Measurements from ENCODE around the gene AEBP2.
A peak's percentile ranks its signal among the peaks of the same experiment; 100 is the strongest.
"Not testable (repeated sequence)": the region's sequence is repeated elsewhere in the genome, so short reads cannot be mapped to it uniquely, and the experiment has no call there.

Gene AEBP2, protein sequence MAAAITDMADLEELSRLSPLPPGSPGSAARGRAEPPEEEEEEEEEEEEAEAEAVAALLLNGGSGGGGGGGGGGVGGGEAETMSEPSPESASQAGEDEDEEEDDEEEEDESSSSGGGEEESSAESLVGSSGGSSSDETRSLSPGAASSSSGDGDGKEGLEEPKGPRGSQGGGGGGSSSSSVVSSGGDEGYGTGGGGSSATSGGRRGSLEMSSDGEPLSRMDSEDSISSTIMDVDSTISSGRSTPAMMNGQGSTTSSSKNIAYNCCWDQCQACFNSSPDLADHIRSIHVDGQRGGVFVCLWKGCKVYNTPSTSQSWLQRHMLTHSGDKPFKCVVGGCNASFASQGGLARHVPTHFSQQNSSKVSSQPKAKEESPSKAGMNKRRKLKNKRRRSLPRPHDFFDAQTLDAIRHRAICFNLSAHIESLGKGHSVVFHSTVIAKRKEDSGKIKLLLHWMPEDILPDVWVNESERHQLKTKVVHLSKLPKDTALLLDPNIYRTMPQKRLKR

DNA sequence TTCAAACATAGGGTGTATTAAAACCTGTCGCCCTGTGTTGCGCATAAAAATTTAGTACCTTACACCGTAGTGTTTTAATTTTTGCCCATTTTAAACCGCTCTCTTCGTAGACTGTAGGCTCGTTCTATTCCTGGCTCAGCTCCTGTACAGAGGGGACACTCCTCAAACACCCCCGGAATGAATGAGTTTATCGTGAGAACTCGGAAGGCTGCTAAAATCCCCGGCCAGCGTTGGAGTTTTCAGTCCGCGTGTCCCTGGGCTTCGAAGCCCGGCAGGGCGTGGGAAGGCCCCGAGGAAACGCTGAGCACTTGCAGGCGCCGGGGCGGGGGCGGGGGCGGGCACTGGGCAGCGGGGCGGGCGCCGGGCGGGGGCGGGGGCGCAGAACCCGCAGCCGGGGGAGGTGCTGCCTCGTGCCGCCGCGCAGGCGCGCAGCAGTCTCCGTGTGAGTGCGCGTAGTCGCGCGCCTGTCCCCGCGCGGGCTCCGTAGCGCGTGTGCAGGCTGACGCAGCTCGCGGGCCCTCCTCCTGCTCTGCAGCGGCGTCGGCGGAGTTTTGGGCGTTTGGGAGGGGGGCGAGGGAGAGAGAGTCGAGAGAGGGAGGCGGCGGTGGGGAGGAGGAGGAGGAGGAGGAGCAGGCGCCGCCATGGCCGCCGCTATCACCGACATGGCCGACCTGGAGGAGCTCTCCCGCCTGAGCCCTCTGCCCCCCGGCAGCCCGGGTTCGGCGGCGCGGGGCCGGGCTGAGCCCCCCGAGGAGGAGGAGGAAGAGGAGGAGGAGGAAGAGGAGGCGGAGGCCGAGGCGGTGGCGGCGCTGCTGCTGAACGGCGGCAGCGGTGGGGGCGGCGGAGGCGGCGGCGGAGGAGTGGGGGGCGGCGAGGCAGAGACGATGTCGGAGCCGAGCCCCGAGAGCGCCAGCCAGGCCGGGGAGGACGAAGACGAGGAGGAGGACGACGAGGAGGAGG lies at the start of gene AEBP2:
TSS of gene AEBP2 (plus strand) at position 434 of the 960 bp plus-strand sequence. CDS start at position 642, 208 bp downstream.
- no peak for TF ChIP-seq ZFX (IDR thresholded peaks at IDR 0.05; ENCODE audit: borderline replicate concordance)
- TF ChIP-seq, protein P1, sequence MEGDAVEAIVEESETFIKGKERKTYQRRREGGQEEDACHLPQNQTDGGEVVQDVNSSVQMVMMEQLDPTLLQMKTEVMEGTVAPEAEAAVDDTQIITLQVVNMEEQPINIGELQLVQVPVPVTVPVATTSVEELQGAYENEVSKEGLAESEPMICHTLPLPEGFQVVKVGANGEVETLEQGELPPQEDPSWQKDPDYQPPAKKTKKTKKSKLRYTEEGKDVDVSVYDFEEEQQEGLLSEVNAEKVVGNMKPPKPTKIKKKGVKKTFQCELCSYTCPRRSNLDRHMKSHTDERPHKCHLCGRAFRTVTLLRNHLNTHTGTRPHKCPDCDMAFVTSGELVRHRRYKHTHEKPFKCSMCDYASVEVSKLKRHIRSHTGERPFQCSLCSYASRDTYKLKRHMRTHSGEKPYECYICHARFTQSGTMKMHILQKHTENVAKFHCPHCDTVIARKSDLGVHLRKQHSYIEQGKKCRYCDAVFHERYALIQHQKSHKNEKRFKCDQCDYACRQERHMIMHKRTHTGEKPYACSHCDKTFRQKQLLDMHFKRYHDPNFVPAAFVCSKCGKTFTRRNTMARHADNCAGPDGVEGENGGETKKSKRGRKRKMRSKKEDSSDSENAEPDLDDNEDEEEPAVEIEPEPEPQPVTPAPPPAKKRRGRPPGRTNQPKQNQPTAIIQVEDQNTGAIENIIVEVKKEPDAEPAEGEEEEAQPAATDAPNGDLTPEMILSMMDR (IDR thresholded peaks at IDR 0.05) = no peak
- H3K27ac ChIP-seq = peak within 1 kb of the TSS; percentile 86

DNA sequence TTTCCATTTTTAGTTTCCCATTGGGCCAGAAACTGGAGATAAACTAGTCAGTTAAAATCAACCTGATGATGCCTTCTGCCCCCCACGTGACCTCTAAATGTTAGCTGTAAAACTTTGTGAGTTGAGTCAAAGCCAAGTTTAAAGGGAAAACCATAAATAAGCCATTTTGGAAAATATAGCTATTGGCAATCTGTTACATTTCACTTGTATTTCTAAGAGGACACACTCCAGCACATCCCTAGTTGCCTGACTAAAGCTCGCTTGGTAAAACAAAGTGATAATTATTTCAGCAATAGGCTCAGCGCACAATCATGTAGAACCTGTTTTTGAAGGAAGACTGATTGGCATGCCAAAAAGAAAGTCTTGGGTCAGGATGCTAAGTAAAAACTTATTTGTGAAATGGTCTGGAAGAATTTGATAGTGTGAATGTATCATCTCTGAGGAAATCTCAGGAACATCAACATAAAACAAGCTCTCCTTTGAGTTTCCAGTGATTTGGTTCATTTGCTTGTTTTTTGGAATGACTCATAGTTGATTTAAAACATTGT lies 49.2 kb upstream of the AEBP2 start:
- TF ChIP-seq ZFX (IDR thresholded peaks at IDR 0.05; ENCODE audit: borderline replicate concordance) = no peak
- TF ChIP-seq, protein P1 (IDR thresholded peaks at IDR 0.05) = no peak
- no peak overlapping the region for H3K27ac ChIP-seq

DNA sequence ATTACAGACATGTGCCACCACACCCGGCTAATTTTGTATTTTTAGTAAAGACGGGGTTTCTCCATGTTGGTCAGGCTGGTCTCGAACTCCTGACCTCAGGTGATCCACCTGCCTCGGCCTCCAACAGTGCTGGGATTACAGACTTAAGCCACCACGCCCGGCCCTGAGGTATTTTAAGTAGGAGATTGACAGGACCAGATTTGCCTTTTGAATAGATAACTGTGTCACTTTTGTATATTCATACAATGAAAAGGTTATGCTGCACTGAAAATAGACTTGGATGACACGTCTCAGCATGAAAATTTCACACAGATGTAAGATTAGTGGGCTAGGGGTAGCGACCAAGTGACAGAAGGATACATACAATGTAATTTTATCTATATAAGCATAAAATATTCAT lies 46.6 kb upstream of the AEBP2 start:
- H3K27ac ChIP-seq = not testable (repeated sequence)

DNA sequence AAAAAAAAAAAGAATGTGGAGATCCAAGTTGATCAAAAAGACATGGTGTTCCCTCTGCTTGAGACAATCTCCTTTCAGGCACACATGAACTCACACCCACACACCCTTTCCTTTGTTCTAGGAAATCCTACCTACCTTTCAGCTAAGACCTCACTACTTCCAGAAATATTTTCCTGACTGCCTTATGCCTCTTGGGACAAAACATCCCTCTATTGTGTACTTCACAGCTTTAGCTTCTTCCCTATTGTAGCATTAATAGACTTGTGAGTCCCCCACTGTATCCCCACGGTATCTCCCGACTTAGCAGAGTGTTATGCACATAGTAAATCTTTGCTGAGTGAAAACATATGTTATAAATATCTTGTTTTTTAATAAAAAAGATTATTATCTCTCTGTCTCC lies 44.9 kb upstream of the AEBP2 start:
- TF ChIP-seq, protein P1 (IDR thresholded peaks at IDR 0.05) = no peak
- no peak for TF ChIP-seq ZFX (IDR thresholded peaks at IDR 0.05; ENCODE audit: borderline replicate concordance)
- no peak overlapping the region for H3K27ac ChIP-seq

DNA sequence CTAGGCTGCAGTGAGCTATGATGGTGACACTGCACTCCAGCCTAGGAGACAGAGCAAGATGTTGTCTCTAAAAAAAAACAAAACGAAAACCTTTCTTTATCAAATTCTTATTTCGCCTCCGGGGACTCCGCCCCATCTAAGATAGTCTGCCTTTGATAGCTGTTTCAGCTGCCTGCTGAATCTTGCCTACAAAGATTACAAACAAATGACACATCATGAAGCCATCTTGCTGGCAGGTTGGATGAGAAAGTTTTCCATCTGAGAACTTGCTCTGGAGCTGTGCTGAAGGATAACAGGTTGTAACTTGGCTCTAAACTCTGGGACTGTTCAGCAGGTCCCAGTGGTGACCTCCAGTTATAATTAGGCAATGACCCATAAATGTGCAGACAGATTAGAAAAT lies 41.8 kb upstream of the AEBP2 start:
- no peak overlapping the region for H3K27ac ChIP-seq
- no peak for TF ChIP-seq ZFX (IDR thresholded peaks at IDR 0.05; ENCODE audit: borderline replicate concordance)
- TF ChIP-seq, protein P1 (IDR thresholded peaks at IDR 0.05) = no peak

DNA sequence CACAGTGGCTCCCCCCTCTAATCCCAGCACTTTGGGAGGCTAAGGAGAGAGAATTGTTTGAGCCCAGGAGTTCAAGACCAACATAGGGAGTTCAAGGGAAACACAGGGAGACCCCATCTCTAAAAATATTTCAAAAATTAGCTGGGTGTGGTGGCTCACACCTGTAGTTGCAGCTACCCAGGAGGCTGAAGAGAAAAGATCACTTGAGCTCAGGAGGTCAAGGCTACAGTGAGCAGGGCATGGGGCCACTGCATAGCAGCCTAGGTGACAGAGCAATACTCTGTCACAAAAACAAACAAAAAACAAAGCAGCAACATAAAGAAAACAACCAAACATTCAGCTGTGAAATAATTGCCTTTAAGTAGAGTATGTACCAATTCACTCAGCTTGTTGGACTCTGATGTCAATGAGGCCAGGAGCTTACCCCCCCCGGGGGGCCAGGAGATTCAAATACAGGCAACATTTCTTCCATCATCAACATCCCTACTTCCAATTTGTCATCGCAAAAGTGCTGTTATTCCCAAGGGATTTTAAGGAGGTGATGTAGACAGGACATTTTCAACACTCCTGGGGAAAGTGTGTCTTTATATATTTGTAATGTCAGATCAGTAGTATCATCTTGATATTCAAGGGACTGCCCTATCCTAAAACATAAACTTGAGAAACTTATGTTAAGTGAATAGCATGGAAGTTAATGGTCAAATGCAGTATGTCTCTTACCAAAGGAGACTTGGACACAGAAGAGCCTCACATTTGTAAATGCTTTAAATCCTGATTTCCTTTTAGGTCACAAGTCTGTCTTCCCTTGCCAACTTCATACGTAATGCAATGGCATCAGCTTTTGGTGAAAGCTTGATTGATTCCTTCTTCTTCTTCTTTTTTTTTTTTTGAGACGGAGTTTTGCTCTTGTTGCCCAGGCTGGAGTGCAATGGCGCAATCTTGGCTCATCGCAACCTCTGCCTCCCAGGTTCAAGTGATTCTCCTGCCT lies 40.6 kb upstream of the AEBP2 start:
- H3K27ac ChIP-seq = no peak overlapping the region
- TF ChIP-seq, protein P1 (IDR thresholded peaks at IDR 0.05) = no peak
- TF ChIP-seq ZFX (IDR thresholded peaks at IDR 0.05; ENCODE audit: borderline replicate concordance) = no peak

DNA sequence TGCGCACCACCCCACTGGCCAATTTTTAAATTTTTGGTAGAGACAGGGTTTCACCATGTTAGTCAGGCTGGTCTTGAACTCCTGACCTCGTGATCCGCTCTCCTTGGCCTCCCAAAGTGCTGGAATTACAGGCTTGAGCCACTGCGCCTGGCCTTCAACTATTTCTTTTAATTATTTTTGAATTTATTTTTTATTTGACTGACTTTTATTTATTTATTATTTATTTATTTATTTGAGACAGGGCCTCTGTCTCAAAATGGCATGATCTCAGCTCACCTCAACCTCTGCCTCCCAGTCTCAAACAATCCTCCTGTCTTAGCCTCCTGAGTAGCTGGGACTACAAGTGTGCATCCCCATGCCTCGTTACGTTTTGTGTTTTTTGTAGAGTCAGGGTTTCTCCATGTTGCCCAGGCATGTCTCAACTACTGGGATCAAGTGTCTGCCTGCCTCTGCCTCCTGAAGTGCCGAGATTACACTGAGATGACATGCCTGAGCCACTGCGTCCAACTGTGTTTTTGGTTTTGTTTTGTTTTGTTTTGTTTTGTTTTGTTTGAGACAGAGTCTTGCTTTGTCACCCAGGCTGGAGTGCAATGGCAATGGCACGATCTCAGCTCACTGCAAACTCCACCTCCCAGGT lies 38.5 kb upstream of the AEBP2 start:
- not testable (repeated sequence) for H3K27ac ChIP-seq
